K562 treated with DMSO at 1 percent for 48 hours (cell line): ENCODE measurements around the gene TRMT10B. TPM values are rescaled to one million over a fixed set of nuclear protein-coding genes. Genes with fewer than 3 reads are reported as not detected.

Source experiments
- total RNA-seq: library from RNA; unstranded; fragments of 300-600 nt; gene quantifications from 2 replicates; pipeline ENCODE4 v1.2.3, GENCODE V29; 2022; ENCODE audit warnings: low replicate concordance; ENCODE audit errors: extremely low read depth

Gene TRMT10B, protein sequence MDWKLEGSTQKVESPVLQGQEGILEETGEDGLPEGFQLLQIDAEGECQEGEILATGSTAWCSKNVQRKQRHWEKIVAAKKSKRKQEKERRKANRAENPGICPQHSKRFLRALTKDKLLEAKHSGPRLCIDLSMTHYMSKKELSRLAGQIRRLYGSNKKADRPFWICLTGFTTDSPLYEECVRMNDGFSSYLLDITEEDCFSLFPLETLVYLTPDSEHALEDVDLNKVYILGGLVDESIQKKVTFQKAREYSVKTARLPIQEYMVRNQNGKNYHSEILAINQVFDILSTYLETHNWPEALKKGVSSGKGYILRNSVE
- total RNA-seq = not detected in 2 replicates

GRCh38 chr9:37753489-37754190 is at the start of gene TRMT10B:
TRMT10B (plus strand) TSS chr9:37753805; CDS start chr9:37761932, 8,127 bp downstream.

DNA sequence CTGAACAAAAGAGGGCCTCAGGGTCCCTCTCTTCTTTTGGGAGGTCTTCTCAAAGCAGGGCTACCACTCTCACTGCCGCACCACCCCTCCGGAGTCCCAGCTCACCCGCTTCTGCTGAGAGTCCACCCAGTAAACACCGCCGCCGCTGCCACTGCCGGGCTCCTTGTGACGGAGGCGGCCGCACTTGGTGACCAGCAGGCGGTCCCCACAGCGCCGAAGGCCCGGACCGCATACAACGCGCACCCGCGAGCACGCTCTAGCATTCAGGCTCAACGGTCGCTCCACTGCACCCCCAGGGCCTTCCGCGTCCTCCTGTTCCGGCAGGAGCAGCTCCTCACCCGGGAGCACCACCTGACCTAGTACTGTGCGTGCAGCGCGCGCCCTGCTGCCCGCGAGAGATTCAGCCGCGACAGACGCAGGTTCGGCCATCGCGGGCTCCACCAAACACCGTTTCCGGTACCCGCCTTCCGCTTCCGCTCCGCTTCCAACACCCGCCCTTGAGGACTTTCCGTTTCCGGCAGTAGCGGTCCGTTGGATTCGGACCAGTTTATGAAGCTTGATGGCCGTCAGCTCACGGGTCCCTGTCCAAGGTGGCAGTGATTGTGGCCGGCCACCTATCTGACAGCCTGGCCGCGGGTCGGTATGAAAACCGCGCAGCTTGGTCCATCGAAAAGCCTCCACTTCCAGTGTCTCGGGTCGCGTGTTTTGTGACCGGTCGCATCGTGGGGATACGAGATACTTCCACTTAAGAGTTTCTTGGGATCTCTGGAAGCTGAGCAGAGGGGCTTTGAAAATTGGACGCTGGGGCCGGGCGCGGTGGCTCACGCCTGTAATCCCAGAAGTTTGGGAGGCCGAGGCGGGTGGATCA is 31.2 kb downstream of the TRMT10B start, which contains the start of gene EXOSC3:
TSS of gene EXOSC3 (minus strand) at position 449 of the 868 bp plus-strand sequence. CDS start at position 429, 20 bp downstream.

GRCh38 chr9:37800631-37801286 is 47.2 kb downstream of the TRMT10B start, which contains the start of gene DCAF10:
DCAF10 (plus strand) TSS chr9:37800797; CDS start chr9:37800867, 70 bp downstream.

Other genes starting within 250 kb of the TRMT10B start
- gene FBXO10, start 177.4 kb upstream of the TRMT10B start, total RNA-seq = not detected in 2 replicates
- gene TOMM5, start 161.2 kb upstream of the TRMT10B start, total RNA-seq = not detected in 2 replicates
- gene FRMPD1, start 102.9 kb upstream of the TRMT10B start, total RNA-seq = not detected in 2 replicates
- gene EXOSC3, start 31.3 kb downstream of the TRMT10B start, total RNA-seq = not detected in 2 replicates
- not detected in 2 replicates for gene DCAF10, start 47.0 kb downstream of the TRMT10B start, total RNA-seq
- not detected in 2 replicates for gene SLC25A51, start 150.3 kb downstream of the TRMT10B start, total RNA-seq